Endothelial cell of umbilical vein (primary cell): ENCODE data around the gene ANAPC5. TPM values are rescaled to one million over a fixed set of nuclear protein-coding genes. Genes with fewer than 3 reads are reported as not detected.
A peak's percentile ranks its signal among the peaks of the same experiment; 100 is the strongest.

ENCODE experiments used
- BruUV-seq: library from RNA; stranded (reverse); fragments of 400-500 nt; replicated peaks from 2 replicates; lab custom pipeline; 2021; lab: Mats Ljungman, UMichigan
- CTCF ChIA-PET: fragments of 300-600, 350-600 bp; sonication (Branson Sonifier 250); formaldehyde crosslinking; loops from one replicate; lab custom pipeline; 2021; ENCODE audit warnings: antibody characterized with exemption, inconsistent platforms; lab: Charles Lee
- POLR2A ChIA-PET: fragments of 300-600, 350-600 bp; sonication (Branson Sonifier 250); formaldehyde crosslinking; loops from one replicate; lab custom pipeline; 2021; ENCODE audit warnings: antibody characterized with exemption, inconsistent platforms; lab: Charles Lee
- DNase-seq: peaks from one replicate; pipeline ENCODE4 v3.0.0-alpha.2; 2011; ENCODE audit warnings: low read depth, low spot score
- FAIRE-seq: peaks from 2 replicates; lab custom pipeline; 2011; peaks lifted over from hg19 to GRCh38; lab: Jason Lieb, UNC
- H2AFZ ChIP-seq: 2 replicates; pipeline ENCODE4 v1.6.0; 2012; ENCODE audit warnings: low read depth, low read length, control low read depth, inconsistent platforms
- H3K27ac ChIP-seq: 2 replicates; pipeline ENCODE4 v1.5.1; 2011; ENCODE audit warnings: low read depth, mild to moderate bottlenecking, control low read depth, low read length, moderate library complexity; ENCODE audit not compliant: insufficient read depth
- H3K27me3 ChIP-seq, 2 experiments: 2 replicates each; pipeline versions ENCODE4 v1.6.0 to v1.6.1; 2011; ENCODE audit warnings: low read length in 2 of 2, mixed read lengths in 1 of 2; ENCODE audit not compliant: control insufficient read depth in 2 of 2, insufficient read depth in 2 of 2
- H3K36me3 ChIP-seq, 2 experiments: 2 replicates in 1 of 2; 3 replicates in 1 of 2; pipeline ENCODE4 v1.5.1; 2011; ENCODE audit warnings: low read length in 2 of 2, mild to moderate bottlenecking in 1 of 2, moderate library complexity in 1 of 2; ENCODE audit not compliant: control insufficient read depth in 2 of 2, insufficient read depth in 2 of 2; ENCODE audit errors: extremely low read depth in 1 of 2
- H3K4me1 ChIP-seq: 3 replicates; pipeline ENCODE4 v1.5.1; 2011; ENCODE audit warnings: mild to moderate bottlenecking, low read length; ENCODE audit not compliant: control insufficient read depth, insufficient read depth; ENCODE audit errors: extremely low read depth
- H3K4me2 ChIP-seq: 2 replicates; pipeline ENCODE4 v1.6.1; 2011; ENCODE audit warnings: low read length, control low read depth, mixed read lengths; ENCODE audit not compliant: insufficient read depth
- H3K4me3 ChIP-seq, 3 experiments: fragments of 200-600 bp in 1 of 3; sonication (generic), shearing (Covaris generic) in 1 of 3; replicated peaks in 1 of 3; 2 replicates each; pipeline ENCODE4 v1.5.1; 2011 to 2016; ENCODE audit warnings: control low read depth in 3 of 3, low read length in 3 of 3, mild to moderate bottlenecking in 2 of 3, inconsistent platforms in 1 of 3, low read depth in 1 of 3, moderate library complexity in 1 of 3; ENCODE audit not compliant: insufficient read depth in 1 of 3
- H3K79me2 ChIP-seq: 2 replicates; pipeline ENCODE4 v1.6.0; 2012; ENCODE audit warnings: low read length, inconsistent platforms; ENCODE audit not compliant: control insufficient read depth, insufficient read depth
- H3K9ac ChIP-seq: replicated peaks from 2 replicates; pipeline ENCODE3; 2011; ENCODE audit warnings: low read length, control low read depth; ENCODE audit not compliant: insufficient read depth; ENCODE audit errors: extremely low read depth
- H3K9me1 ChIP-seq: replicated peaks from 3 replicates; pipeline ENCODE4 v1.6.0; 2011; ENCODE audit warnings: mild to moderate bottlenecking, low read length; ENCODE audit not compliant: control insufficient read depth, insufficient read depth; ENCODE audit errors: extremely low read depth
- H3K9me3 ChIP-seq: replicated peaks from 2 replicates; pipeline ENCODE4 v1.5.1; 2012; ENCODE audit warnings: low read length, inconsistent platforms; ENCODE audit not compliant: control insufficient read depth, insufficient read depth
- H4K20me1 ChIP-seq: replicated peaks from 2 replicates; pipeline ENCODE3; 2011; ENCODE audit warnings: mild to moderate bottlenecking, low read length; ENCODE audit not compliant: control insufficient read depth, insufficient read depth; ENCODE audit errors: extremely low read depth
- CTCF ChIP-seq, 2 donors: IDR thresholded peaks; 1 replicate in 1 of 2; 2 replicates in 1 of 2; pipeline ENCODE4 v1.5.1; 2011; ENCODE audit warnings: low read length in 2 of 2, mild to moderate bottlenecking in 2 of 2, moderate library complexity in 2 of 2, control low read depth in 1 of 2, inconsistent platforms in 1 of 2, low read depth in 1 of 2; ENCODE audit not compliant: insufficient read depth in 1 of 2; ENCODE audit errors: extremely low read depth in 1 of 2
- JUN ChIP-seq: IDR thresholded peaks from 2 replicates; pipeline ENCODE4 v1.6.1; 2011; ENCODE audit warnings: borderline replicate concordance, low read depth; ENCODE audit not compliant: insufficient read length, insufficient read depth
- dilution Hi-C: fragments of 300-500 bp; cut with MboI; formaldehyde crosslinking; loops from one replicate; pipeline ENCODE4 v1.15.0; 2019; ENCODE audit warnings: low sequenced_read_pairs; ENCODE audit not compliant: extremely low pct_ligation_motif_present
- intact Hi-C: fragments of 100-400 bp; cut with micrococcal nuclease; formaldehyde crosslinking; loops from one replicate; pipeline ENCODE4 v1.10.0; 2022
- polyA plus RNA-seq, 4 experiments: library from polyadenylated mRNA; depleted of rRNA in 3 of 4; stranded (reverse) in 3 of 4; unstranded in 1 of 4; fragments of >200 nt; gene quantifications; 2 replicates each; pipeline versions ENCODE4 v1.2.1 to v1.2.3, GENCODE V29; 2011 to 2012; ENCODE audit warnings: missing spikeins in 1 of 4
- total RNA-seq: library from RNA; stranded (reverse); gene quantifications from 2 replicates; pipeline ENCODE4 v1.2.3, GENCODE V29; 2021

The ANAPC5 gene
- total and polyA plus RNA-seq, 2 donors (not counting 3 experiments of a cell fraction or from before 2014, with no cell fraction given) = 133 to 168 TPM

GRCh38 chr12:121400332-121401139 is 48.3 kb upstream of the ANAPC5 start:
- Histone ChIP-seq H3K4me1 (peaks cover 19% of the 10 kb centered on the region), H3K9me3 (no peaks in the 10 kb centered on the region), H3K27me3 (no peaks in the 10 kb centered on the region), H3K9me1 (no peaks in the 10 kb centered on the region), H2AFZ (peak overlapping the region; percentile 24), H4K20me1 (no peaks in the 10 kb centered on the region), H3K9ac (peak overlapping the region; percentile 70), H3K27ac (peak overlapping the region; percentile 55), H3K4me3 (peak overlapping the region; percentile 68 to 86 (median 86)), H3K36me3 (peaks cover 0 to 5% of the 10 kb centered on the region in 2 experiments), H3K79me2 (peaks cover 36% of the 10 kb centered on the region), H3K4me2 (peak overlapping the region; percentile 85)
- DNase-seq (peak; percentile 57), FAIRE-seq (peak; percentile 50)
- POLR2A ChIA-PET = interaction anchor here (0.6 to 1.6 kb wide), 5 partner anchors 9 to 84 kb away, joined by 3 to 12 read pairs (median 5); partner anchors contain the start of gene ANAPC5
- intact Hi-C loops (loop anchor here (1.0 to 5.0 kb wide), 4 partner anchors 48 to 103 kb away; partner anchors contain the start of genes ANAPC5 and CAMKK2), dilution Hi-C loops (no loop called here)
- TF ChIP-seq CTCF (IDR thresholded peaks at IDR 0.05; ENCODE audit: extremely low read depth in 1 of 2, insufficient read depth in 1 of 2, low read depth in 1 of 2, low read length in 2 of 2) (no peak), JUN (peak; percentile 52)
- TSS peak; percentile 28 for BruUV-seq
- CTCF ChIA-PET = interaction anchor here (1.2 to 3.2 kb wide), 11 partner anchors 9 to 105 kb away, joined by 3 to 21 read pairs (median 3); partner anchors contain the start of gene ANAPC5
